ENCODE results near the gene RASSF5.

Gene RASSF5

DNA sequence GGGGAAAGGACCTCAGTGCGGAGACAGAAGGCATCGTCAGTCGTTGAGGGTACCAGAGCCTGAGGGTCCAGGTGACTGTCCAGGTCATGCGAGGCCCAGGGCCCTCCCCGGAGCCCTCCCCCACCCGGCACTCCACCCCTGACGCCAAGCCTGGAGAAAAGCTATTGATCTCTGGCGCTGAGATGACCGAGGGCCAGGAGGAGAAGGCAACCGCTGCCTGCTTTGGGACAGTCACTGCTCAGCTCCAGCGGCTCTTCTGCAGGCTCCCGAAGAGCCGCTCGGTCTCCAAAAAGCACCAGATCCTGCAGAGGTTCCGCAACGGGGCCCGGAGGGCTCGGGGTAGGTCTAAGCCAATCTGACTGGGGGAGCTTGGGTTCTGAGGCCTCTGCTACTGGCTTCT, 10.9 kb downstream of the RASSF5 start:
- FAIRE-seq = no peak

DNA sequence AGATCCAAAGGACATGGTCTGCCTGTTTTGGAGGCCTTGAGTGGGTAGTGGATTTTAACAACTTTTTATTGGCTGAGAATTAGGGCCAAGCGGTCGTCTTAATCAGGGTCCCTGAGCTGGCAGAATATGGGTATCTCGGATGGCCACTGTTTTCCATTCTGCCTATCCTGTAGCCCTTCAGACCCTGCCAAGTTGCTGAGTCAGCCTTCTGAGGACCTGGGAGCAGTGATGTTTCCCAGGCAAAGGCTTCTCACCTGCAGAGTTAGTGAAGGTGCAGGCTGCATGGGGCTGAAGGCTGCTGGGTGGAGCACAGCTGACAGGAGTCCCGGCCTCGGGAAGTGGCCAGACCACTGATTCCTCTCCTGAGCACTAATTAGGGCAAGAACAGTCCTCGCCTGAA, 11.4 kb downstream of the RASSF5 start:
- no peak for FAIRE-seq

DNA sequence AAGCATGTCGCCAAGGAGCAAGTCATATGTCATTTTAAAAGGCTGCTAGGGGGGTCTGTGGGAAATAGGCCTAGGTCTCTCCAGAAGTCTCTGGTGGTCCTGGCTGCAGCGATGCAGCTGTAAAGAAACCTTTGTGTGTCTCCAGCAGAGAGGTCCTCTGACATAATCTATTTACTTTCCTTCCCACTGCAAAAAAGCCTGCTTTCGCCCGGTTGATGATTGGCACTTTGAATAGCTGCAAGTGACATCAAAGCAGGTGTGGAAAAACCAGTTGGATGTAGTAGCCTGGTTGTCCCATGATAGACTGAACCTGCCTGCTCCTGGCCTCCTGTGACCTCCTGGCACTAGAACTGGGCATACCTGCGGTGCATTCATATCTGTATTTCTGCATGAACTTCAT, 13.8 kb downstream of the RASSF5 start:
- no peak for FAIRE-seq

DNA sequence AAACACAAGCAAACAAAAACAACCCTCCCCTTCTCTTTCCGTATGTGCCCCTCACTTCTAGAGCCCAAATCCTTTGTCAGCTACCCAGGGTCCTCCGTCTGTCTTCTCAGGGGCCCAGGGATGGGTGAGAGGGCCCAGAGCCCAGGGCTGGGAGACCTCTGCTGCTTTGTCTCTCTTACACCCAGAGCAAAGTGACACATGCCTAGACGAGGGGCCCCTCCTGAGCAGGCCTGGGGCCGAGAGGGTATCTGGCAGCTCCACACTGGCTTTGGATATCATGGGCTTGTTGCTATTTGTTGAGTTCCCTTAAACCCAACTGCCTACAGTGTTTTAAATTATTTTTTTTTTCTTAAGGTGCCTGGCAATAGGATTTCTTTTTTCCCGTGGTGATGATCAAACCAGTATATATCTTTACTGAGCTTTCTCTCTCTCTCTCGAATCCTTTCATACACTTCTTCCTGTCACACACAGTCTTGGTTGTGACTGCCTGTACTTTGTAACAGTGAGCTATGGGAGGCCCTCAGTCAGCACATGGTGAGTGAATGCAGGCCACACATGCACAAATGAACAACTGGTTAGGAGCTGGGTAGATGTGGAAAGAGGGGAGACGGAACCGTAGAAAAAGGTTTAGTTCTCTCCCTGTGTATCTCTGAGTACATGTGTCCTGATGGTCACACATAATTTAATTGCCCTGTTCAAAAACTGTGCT, 14.5 kb downstream of the RASSF5 start:
- no peak for FAIRE-seq

DNA sequence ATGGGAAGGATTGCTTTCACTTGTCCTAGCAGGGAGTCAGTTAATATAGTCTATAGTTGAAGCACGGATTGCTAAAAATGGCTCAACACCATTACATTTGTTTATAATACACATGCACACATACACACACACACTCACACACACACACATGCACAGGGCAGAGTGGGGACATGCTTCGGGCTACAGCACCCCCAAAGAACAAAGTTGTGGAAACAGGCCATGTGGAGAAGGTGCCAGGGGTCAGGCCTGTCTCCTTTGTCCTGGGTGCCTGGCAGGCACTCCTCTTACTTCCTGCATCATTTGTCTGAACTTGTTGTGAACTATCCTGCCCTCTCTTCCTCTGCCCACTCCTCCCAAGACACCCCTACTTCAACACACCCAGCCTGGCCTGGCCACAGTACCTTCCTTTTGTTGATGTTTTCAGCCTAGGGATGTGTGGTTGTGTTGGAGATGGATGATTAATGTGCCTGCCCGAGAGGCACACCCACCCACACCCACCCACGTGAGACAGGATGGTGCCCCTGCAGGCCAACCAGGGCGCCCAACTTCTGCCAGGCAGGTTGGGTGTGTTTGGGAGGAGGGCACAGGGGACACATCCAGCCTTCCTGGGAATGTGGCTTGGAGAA, 17.5 kb downstream of the RASSF5 start:
- no peak for FAIRE-seq

DNA sequence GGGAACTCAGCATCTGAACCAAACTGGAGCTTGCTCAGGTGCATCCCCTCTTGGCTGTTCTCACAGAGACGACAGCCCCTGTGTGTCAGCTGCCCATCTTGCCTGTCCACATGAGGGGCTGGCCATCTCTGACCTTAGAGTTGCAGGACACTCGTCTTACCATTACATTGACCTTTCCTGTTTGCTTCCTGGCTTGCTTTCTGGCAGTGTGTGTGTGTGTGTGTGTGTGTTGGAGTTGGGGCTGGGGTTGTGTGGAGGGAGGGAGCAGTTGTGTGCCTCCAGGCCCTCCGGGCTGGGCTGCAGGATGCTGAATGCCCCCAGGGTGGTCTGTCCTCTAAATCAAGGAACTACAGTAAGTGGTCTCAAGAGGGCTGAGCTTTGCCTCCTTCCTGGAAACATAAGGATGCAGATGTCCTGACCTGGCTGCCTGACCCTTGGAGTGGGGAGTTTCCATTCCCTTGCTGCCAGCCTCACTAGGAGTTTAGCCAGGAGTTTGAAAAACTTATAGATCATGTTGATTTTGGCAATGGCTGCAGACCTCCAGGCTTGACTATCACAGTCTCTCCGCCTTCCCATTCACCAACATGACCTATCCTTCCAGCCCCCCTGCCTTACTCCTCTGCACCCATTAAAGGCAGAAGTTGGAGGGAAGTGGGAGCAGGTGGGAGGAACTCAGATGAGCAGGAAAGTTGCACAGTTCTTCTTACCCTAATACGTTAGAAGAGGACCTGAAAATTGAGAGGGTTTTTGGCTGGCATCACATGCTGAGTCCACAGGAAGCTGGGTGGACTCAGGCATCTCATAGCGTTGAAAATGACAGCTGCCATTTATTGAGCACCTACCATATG, 19.0 kb downstream of the RASSF5 start:
- FAIRE-seq = no peak

DNA sequence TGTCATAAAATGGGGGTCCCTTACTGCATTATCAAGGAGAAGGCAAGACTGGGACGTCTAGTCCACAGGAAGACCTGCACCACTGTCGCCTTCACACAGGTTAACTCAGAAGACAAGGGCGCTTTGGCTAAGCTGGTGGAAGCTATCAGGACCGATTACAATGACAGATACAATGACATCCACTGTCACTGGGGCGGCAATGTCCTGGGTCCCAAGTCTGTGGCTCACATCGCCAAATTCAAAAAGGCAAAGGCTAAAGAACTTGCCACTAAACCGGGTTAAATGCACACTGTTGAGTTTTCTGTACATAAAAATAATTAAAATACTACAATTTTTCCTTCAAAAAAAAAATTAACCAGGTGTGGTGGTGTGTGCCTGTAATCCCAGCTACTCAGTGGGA, 22.1 kb downstream of the RASSF5 start:
- no peak for FAIRE-seq

DNA sequence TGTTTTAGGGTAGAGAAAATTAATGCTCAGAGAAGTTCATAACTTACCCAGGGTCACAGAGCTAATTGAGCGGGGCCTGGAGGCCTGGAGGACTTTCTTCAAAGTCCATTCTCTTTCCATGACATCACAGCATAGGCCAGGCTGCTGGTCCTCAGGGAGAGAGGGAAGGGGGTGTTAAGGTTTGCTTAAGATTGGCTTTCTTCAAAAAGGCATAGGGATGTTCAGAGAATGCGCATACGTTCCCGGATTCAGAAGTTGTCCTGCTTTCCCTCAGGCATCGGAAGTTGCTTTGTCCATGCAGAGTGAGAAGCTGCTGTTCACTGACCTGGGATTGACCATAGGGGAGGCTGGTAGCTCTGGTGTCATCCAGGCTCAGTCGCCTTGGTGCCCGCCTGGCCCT, 25.0 kb downstream of the RASSF5 start:
- no peak for FAIRE-seq

DNA sequence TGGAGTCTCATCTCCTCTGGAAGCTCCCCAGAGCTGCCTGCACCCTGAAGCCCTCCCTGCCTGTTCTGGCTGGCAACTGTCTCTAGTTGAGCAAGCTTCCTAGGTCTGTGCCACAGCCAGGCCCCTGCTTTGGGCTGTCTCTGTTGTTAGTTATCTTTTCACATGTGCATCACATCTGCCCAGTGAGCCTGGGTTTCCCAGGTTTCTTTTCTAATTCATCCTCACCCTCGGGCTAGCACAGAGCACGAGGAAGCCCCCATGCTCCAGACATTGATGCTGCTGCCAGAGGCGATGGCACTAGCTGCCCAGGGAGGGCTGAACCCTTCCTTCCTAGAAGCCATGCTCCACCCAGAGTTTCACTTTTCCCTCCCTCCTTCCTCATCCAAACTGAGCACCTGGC, 27.2 kb downstream of the RASSF5 start:
- FAIRE-seq = no peak

DNA sequence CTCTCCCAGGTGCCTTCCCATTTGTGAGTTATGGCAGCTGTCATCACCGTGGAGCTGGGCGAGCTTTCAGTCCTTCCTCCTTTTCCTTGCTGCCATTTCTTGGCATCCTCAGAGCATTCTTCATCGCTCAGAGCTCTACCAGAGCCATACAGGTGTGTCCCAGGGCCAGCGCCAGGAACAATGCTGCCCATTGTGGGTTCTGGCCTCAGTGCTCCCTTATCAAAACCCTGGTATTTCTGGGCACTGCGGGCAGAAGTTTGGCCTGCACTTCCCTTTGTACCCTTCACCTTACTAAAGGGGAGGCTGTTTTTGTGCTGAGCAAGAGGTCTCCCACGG, 28.5 kb downstream of the RASSF5 start:
- no peak for FAIRE-seq

DNA sequence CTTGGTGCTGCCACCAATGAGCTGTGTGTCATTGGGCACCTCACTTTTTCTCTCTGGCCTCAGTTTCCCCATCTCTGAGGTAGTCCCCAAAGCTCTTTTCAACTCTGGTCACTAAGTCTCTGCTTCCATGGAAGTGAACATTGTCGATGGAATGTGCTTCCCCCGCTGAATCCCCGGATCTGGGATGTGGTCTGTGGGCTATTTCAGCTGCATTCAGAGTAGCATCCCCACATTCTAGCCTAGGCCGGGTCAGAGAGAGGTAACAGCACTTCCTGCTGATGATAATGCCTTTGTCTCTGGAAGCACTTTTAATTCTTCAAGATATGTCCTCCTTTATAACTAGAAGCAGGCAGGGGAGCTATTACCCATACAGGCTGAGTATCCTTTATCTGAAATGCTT, 29.8 kb downstream of the RASSF5 start:
- no peak for FAIRE-seq

DNA sequence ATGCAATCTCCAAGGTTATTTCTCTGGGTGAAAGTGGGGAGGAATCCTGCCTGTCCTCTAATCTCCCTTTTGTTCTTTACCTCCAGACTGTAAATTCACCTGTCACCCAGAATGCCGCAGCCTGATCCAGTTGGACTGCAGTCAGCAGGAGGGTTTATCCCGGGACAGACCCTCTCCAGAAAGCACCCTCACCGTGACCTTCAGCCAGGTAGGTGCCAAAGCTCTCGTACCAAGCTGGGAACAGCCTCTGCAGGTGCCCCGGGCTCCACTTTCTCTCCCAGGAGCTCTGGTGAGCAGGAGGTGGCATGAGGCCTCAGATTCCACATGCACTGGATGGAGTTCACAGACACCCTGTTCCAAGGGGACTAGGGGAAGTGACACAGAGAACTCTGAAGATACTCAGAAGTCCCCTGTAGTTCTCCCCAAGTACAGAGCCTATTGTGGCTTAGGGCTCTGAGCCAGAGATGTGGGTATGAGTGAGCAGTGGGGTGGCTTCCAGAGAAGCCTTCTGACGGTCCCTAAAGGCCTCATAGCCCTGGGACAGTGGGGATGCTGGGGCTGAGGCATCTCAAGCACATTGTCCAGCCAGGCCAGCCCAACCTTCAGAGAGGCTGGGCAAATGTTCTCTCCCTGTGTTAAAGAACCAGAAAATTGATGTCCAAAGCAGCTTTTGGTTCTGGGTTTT, 30.9 kb downstream of the RASSF5 start:
- FAIRE-seq = no peak

DNA sequence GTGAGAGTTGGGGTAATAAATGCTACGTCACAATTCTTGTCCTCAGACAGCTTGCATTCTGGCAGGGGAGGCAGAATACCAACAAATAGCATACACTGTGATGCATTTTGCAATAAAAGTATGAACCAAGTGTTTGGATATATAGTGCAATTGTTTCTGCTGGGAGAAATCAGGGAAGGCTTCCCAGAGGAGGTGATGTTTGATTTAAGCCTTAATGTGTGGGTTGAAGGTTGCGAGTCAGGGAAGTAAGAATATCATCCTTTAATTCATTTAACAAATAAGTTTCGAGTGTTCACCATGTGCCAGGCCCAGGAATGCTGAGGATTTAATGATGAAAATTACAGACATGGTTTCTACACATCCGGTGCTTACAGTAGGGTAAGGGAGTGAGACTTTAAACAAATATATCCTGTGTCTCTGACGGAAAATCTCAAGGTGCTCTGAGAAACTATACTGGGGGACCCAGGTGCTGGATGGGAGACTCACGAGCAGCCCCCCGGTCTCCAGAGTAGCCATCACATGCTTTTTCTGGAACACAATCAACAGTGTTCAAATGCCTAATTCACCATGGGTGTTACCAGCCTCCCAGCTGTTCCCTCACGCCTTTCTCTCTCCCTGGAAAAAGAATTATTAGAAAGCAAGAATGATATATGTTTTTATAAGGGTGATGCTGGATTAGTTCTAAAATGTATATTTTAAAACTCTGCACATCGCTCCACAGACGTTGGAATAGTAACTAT, 31.7 kb downstream of the RASSF5 start:
- FAIRE-seq = no peak

DNA sequence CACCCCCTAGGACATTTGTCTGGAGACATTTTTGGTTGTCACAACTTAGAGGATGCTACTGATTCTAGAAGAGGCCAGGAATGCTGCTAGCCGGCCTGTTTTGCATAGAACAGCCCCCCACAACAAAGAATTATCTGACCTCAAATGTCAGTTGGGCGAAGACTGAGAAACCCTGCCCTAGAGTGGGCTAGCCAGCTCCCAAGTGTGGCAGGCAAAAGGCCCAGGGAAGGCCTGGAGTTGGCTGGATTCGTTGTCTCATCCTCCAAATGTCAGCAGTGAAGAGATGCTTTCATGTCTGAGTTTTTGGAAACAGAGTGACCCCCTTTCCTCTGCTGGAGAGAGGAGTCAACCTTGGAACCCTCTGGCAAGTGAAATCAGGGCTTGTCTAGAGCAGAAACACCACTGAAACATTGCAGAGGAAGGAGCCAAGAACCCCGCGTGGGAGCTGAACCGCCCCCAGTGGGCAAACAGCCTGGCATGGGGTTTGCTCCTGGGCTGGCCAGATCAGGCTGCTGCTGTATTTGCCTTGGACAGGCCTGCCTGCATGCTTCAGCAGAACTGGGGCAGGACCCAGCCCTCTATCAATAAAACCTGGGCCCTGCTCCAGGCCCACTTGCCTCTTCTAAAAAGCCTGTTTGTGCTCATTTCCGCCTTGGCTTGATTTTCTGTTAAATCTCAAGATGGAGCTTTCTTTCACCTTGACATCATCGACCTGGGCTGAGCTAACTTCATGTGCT, 32.9 kb downstream of the RASSF5 start:
- no peak for FAIRE-seq

DNA sequence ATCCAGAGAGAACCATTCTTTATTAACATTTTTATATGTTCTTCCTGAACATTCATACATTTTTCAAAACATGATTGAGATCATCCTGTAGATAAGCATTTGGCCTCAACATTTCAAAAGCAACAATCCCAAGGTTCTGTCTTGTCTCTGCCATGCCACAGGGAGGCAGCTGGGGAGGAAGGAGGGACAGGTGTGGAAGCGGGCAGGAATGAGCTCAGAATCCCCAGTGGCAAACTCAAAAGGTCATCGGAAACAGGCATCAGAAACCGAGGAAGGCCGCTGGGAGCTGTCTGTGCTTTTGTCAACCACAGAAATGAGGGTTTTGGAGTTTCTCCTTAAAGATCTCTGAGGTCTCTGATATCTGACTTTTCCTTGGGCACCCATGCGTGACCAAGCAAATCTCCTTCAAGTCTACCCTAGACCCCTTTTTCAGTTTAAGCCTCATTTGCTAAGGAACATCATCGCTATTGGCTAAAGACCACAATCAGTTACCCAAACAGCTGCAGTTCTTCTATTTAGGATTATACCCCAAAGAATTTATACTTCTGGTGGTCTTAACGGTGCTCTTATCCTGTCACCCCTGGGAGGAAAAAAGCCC, 34.0 kb downstream of the RASSF5 start:
- FAIRE-seq = no peak

DNA sequence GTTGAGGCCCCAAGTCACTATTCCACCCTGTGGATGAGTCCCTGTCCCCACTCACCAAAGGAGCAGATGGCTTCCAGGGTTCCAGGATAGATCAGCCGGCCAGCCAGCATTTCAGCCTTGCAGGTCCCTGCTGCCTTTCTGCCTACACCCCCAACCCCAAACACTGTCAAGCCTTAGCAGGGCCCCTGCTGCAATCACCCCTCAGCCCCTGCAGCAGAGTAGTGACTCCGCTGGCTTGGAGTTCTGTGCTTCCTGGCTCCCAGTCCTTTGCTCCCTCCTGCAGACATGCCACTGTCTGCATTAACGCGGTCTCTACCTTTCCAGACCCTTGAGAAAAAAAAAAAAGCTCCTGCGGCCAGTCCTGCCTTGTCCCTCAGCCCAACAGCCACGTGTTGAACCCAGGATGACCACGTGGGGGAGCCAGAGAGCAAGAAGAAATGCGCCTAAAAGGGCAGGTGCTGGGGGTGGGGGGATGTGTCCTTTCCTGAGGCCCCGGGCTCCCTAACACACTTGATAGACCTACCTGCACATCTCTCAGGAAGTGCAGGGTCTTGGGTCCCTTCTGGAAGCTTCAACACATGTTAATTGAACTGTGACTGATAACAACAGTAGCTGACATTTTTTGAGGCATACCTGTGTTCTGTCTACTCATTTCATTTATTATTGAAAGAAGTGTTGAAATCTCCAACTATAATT, 37.4 kb downstream of the RASSF5 start:
- no peak for FAIRE-seq

DNA sequence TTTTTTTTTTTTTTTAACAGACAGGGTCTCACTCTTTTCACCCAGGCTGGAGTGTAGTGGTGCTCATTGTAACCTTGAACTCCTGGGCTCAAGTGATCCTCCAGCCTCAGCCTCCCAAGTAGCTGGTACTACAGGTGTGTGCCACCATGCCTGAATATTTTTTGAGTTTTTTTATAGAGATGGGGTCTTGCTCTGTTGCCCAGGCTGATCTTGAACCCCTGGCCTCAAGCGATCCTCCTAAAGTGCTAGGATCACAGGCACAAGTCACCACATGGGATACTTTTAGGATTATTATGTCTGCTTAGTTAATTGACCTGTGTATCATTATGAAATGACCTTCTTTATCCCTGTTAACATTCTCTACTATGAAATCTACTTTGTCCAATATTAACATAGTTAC, 38.0 kb downstream of the RASSF5 start:
- FAIRE-seq = no peak

DNA sequence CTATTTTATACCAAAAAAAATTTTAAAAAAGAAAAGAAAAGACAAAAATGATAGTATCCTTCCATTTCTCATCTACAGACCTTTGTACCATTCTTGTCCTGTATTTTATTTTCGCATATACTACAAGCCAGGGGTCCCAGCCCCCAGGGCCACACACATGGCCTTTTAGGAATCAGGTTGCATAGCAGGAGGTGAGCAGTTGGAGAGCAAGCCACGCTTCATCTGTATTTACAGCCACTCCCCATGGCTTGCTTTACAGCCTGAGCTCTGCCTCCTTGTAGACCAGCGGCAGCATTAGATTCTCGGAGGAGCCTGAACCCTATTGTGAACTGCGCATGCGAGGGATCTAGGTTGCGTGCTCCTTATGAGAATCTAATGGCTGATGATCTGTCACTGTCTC, 39.8 kb downstream of the RASSF5 start:
- FAIRE-seq = no peak

DNA sequence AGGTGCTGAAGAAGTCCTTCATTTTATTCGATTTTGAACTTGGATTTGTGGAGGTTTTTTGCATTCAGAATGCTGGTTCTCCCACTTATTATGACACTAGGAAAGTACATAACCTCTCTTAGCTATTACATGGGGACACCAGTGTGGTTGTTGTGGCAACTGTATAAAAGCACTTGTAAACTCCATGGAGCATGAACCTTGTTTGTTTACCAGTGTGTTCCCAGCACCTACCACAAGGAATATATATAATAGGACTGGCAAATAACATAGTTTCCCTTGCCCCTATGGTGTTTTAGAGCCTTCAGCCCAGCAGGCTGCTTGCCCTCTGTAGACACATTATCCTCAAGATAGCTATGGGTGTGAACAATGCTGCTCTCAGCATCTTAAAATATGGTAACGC, 43.1 kb downstream of the RASSF5 start:
- FAIRE-seq = no peak

DNA sequence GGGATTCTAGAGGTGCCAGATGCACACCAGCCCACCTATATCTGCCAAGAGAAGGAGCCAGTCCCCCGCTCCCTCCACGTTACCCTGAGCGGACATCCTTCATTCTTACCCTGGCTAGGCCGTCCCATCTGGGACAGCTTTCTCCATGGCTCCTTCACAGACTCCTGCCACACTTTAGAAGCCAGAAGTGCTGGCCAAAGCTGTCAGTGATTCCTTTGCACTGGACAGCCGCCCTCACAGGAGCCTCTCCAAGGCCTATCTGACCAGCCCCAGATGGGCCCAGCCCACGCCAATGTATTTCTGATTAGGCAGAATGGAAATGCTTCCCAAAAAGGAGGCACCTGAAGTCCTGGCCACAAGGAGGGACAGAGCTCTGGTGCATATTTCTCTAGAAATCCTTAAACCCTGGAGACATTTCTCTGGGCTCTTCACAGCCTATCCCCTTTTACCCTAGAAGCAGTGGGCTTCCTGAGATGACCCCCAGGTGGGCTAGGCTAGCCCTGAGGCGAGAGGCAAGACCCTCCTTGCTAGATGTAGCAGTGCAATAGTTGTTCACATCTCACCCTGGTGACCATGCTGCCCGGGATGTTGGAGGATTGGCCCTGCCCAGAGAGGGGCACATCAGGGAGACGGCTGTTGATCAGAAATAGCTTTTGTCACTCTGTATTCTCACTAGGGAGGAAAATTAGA, 44.1 kb downstream of the RASSF5 start:
- FAIRE-seq = no peak

DNA sequence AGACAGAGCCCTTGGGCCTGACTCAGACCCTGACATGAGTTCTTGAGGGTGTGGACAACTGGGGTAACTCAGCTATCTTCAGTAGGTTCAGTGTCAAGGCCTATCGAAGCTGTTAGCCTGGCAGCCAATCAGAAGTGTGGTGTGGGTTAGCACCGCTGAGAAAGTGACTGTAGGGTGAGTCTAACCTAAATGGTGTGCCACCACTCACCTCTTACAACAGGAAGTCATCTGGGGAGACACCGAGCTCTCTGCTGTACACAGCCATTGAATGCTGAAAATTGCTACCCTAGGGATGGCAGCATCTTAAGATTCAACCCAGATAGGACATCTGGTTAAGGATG, 44.6 kb downstream of the RASSF5 start:
- FAIRE-seq = no peak

Measured in G401.6 (cell line).